Adipose tissue (tissue), 3 donors: ENCODE data around the gene BZW2. TPM values are rescaled to one million over a fixed set of nuclear protein-coding genes. Genes with fewer than 3 reads are reported as not detected.

ENCODE experiments used
- H3K27ac ChIP-seq: one replicate; pipeline ENCODE4 v1.5.1; 2013; ENCODE audit warnings: low read depth, low read length
- WGBS, 3 donors: extraction: QIAGEN DNeasy Blood & Tissue Kit; methylation state at CpG; one replicate each; pipeline ENCODE4 v1.1.7; 2013; 5-methylcytosine and 5-hydroxymethylcytosine counted together
- polyA plus RNA-seq, 3 donors: library from polyadenylated mRNA; stranded (reverse); fragments of 200-250 nt; gene quantifications; one replicate each; pipeline ENCODE4 v1.2.3, GENCODE V29; 2013
- donor health status: healthy with polysubstance abuse.
- donor health status: Bipolar disorder and iron deficiency.
- donor health status: healthy.

The BZW2 gene
- polyA plus RNA-seq, 3 donors: 25.5 to 42.8 (median 30.4) TPM

- 83 to 88% (median 84%) methylated on average over 4 of the region's 4 CpGs for WGBS, 3 donors
- H3K27ac ChIP-seq: no peak overlapping the region
Measured at GRCh38 chr7:16735020-16735419, 89.0 kb downstream of the BZW2 start.

GRCh38 chr7:16738011-16738688, 92.2 kb downstream of the BZW2 start:
- WGBS, 3 donors: 87 to 97% (median 96%) methylated on average over 5 of the region's 5 CpGs
- H3K27ac ChIP-seq: no peak overlapping the region

- H3K27ac ChIP-seq: no peak overlapping the region
- 46 to 55% (median 52%) methylated on average over 6 of the region's 6 CpGs for WGBS, 3 donors
Measured at GRCh38 chr7:16739863-16740622, 94.1 kb downstream of the BZW2 start.

GRCh38 chr7:16740623-16740953, 94.6 kb downstream of the BZW2 start:
- H3K27ac ChIP-seq: no peak overlapping the region
- WGBS, 3 donors: 62 to 75% (median 73%) methylated on average over 3 of the region's 3 CpGs

- WGBS, 3 donors: 67 to 97% (median 96%) methylated on average over 1 of the region's 1 CpG
- no peak overlapping the region for H3K27ac ChIP-seq
Measured at GRCh38 chr7:16740996-16741395, 95.0 kb downstream of the BZW2 start.

- 92 to 100% (median 92%) methylated on average over 1 of the region's 1 CpG for WGBS, 3 donors
- H3K27ac ChIP-seq: no peak overlapping the region
Measured at GRCh38 chr7:16741676-16742075, 95.7 kb downstream of the BZW2 start.

GRCh38 chr7:16742547-16742946, 96.6 kb downstream of the BZW2 start:
- 64 to 100% (median 100%) methylated on average over 3 of the region's 3 CpGs for WGBS, 3 donors

GRCh38 chr7:16743236-16743635, 97.3 kb downstream of the BZW2 start:
- WGBS, 3 donors: 50 to 56% (median 54%) methylated on average over 4 of the region's 4 CpGs

More at GRCh38 chr7:16742547-16742946, 96.6 kb downstream of the BZW2 start:
- H3K27ac ChIP-seq: no peak overlapping the region

GRCh38 chr7:16744518-16745250, 98.7 kb downstream of the BZW2 start:
- WGBS, 3 donors: 62 to 89% (median 68%) methylated on average over 6 of the region's 6 CpGs

More at GRCh38 chr7:16743236-16743635, 97.3 kb downstream of the BZW2 start:
- H3K27ac ChIP-seq: no peak overlapping the region

GRCh38 chr7:16745645-16746044, 99.7 kb downstream of the BZW2 start:
- no peak overlapping the region for H3K27ac ChIP-seq
- 41 to 69% (median 66%) methylated on average over 2 of the region's 2 CpGs for WGBS, 3 donors

More at GRCh38 chr7:16744518-16745250, 98.7 kb downstream of the BZW2 start:
- no peak overlapping the region for H3K27ac ChIP-seq

- H3K27ac ChIP-seq: no peak overlapping the region
- 38 to 59% (median 42%) methylated on average over 1 of the region's 1 CpG for WGBS, 3 donors
Measured at GRCh38 chr7:16747102-16747501, 101.1 kb downstream of the BZW2 start.

- no peak within 1 kb of the TSS for H3K27ac ChIP-seq
- WGBS, 3 donors: 3 to 4% (median 4%) methylated on average over 46 to 48 of the region's 48 CpGs
Measured at GRCh38 chr7:16753102-16753931, 107.3 kb downstream of the BZW2 start, which contains the start of gene TSPAN13. TSPAN13 (plus strand) TSS chr7:16753755; CDS start chr7:16753968, 213 bp downstream.

GRCh38 chr7:16753932-16754855, 108.2 kb downstream of the BZW2 start:
- no peak overlapping the region for H3K27ac ChIP-seq
- WGBS, 3 donors: 3 to 7% (median 5%) methylated on average over 58 of the region's 58 CpGs

- no peak overlapping the region for H3K27ac ChIP-seq
- WGBS, 3 donors: 22 to 52% (median 50%) methylated on average over 6 of the region's 6 CpGs
Measured at GRCh38 chr7:16754856-16755317, 108.9 kb downstream of the BZW2 start.

- H3K27ac ChIP-seq: no peak overlapping the region
Measured at GRCh38 chr7:16755397-16755796, 109.4 kb downstream of the BZW2 start.
